ENCODE data around the gene CACNA1C. TPM values are rescaled to one million over a fixed set of nuclear protein-coding genes. Genes with fewer than 3 reads are reported as not detected.

The CACNA1C gene
- total RNA-seq, 1 experiment from 2014 or later, result 1.1 TPM

- no peaks in the 10 kb centered on the region for H3K79me1 ChIP-seq (ENCODE audit: insufficient read depth, low read depth, low read length, poor library complexity, severe bottlenecking)
- H3K23me2 ChIP-seq (ENCODE audit: insufficient read length, low read depth, low read length, poor library complexity, severe bottlenecking), result no peaks in the 10 kb centered on the region
- H2BK15ac ChIP-seq (ENCODE audit: low read depth, low read length), result no peak overlapping the region
- no peak overlapping the region for H2BK20ac ChIP-seq (ENCODE audit: low read depth, low read length, poor library complexity, severe bottlenecking)
- no peak overlapping the region for H4K5ac ChIP-seq (ENCODE audit: insufficient read length, low read depth, low read length)
- Mint-ChIP-seq H3K27me3 (ENCODE audit: low read depth) (peaks cover 2% of the 10 kb centered on the region), H3K27ac (no peak overlapping the region), H3K4me3 (no peak overlapping the region), H3K9me3 (no peaks in the 10 kb centered on the region), H3K36me3 (ENCODE audit: insufficient read depth in 1 of 3, low read depth in 3 of 3) (no peaks in the 10 kb centered on the region), H3K4me1 (peaks cover 52 to 54% of the 10 kb centered on the region in 2 experiments)
- no peak overlapping the region for H2AFZ ChIP-seq (ENCODE audit: low read length)
- no peak overlapping the region for H2BK12ac ChIP-seq (ENCODE audit: insufficient read length, low read depth, low read length)
- WGBS (ENCODE audit: extremely low coverage, insufficient read length, low lambda C conversion rate), result no CpG with 5 or more reads among the region's 14 CpGs
- H3K79me2 ChIP-seq (ENCODE audit: insufficient read depth, low read length), result no peaks in the 10 kb centered on the region
- no peak overlapping the region for H3T11ph ChIP-seq (ENCODE audit: low read length)
- no peak overlapping the region for H3K4ac ChIP-seq (ENCODE audit: low read depth, low read length)
- H3K18ac ChIP-seq (ENCODE audit: insufficient read length, low read depth, low read length), result no peak overlapping the region
- H4K20me1 ChIP-seq (ENCODE audit: control insufficient read depth, insufficient read depth, insufficient read length), result no peaks in the 10 kb centered on the region
- no peak overlapping the region for H3K4me2 ChIP-seq (ENCODE audit: insufficient read depth, insufficient read length, low read length)
- TF ChIP-seq, protein P1, sequence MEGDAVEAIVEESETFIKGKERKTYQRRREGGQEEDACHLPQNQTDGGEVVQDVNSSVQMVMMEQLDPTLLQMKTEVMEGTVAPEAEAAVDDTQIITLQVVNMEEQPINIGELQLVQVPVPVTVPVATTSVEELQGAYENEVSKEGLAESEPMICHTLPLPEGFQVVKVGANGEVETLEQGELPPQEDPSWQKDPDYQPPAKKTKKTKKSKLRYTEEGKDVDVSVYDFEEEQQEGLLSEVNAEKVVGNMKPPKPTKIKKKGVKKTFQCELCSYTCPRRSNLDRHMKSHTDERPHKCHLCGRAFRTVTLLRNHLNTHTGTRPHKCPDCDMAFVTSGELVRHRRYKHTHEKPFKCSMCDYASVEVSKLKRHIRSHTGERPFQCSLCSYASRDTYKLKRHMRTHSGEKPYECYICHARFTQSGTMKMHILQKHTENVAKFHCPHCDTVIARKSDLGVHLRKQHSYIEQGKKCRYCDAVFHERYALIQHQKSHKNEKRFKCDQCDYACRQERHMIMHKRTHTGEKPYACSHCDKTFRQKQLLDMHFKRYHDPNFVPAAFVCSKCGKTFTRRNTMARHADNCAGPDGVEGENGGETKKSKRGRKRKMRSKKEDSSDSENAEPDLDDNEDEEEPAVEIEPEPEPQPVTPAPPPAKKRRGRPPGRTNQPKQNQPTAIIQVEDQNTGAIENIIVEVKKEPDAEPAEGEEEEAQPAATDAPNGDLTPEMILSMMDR (conservative IDR thresholded peaks at IDR 0.05), result no peak
- no peak overlapping the region for H2AK5ac ChIP-seq (ENCODE audit: insufficient read length, low read length)
- H3K27ac ChIP-seq (ENCODE audit: insufficient read length, low read depth, low read length), result no peak overlapping the region
- no peak overlapping the region for H2BK120ac ChIP-seq (ENCODE audit: low read depth, low read length, poor library complexity, severe bottlenecking)
- no peak overlapping the region for H3K23ac ChIP-seq (ENCODE audit: insufficient read length, low read depth, low read length)
- H4K91ac ChIP-seq (ENCODE audit: insufficient read length, low read depth, low read length), result no peak overlapping the region
- H3K56ac ChIP-seq (ENCODE audit: insufficient read length, low read depth, low read length), result no peak overlapping the region
- DNase-seq, result no peak
- no peak overlapping the region for H2BK5ac ChIP-seq (ENCODE audit: insufficient read length, low read length)
- H3K27me3 ChIP-seq (ENCODE audit: insufficient read depth, low read length), result no peaks in the 10 kb centered on the region
- no peak overlapping the region for H3K14ac ChIP-seq (ENCODE audit: insufficient read depth, low read length)
- no peak overlapping the region for H3K9ac ChIP-seq (ENCODE audit: extremely low read depth, insufficient read length, low read length)
- H3K4me1 ChIP-seq (ENCODE audit: insufficient read depth, low read length), result peaks cover 3% of the 10 kb centered on the region; the same call in 1 of the 2 replicates
- no peaks in the 10 kb centered on the region for H3K9me3 ChIP-seq (ENCODE audit: control insufficient read depth, low read depth, low read length)
- no peak overlapping the region for H4K8ac ChIP-seq (replicated peaks; ENCODE audit: insufficient read length, low read depth, low read length)
Observed at GRCh38 chr12:2301531-2302461, 249.0 kb downstream of the CACNA1C start.

Data from H9 (cell line).